Lung (tissue), 12 donors: ENCODE data around the gene ABCA12. TPM values are rescaled to one million over a fixed set of nuclear protein-coding genes. Genes with fewer than 3 reads are reported as not detected.

ENCODE experiments used
- ATAC-seq: fragments of 200-7000 bp; cut with Tn5 transposase; one replicate; pipeline ENCODE4 v1.9.1; 2020; ENCODE audit warnings: moderate number of reproducible peaks; ENCODE audit not compliant: insufficient read depth, low FRiP score
- DNase-seq, 3 donors: peaks; one replicate each; pipeline ENCODE4 v3.0.0-alpha.2; 2013 to 2017
- H3K27ac ChIP-seq, 2 donors: one replicate each; pipeline ENCODE4 v1.5.1; 2013; ENCODE audit warnings: mild to moderate bottlenecking in 2 of 2, moderate library complexity in 2 of 2, control low read depth in 1 of 2, inconsistent platforms in 1 of 2, low read depth in 1 of 2, low read length in 1 of 2
- H3K27me3 ChIP-seq, 3 donors: one replicate each; pipeline ENCODE4 v1.5.1; 2013; ENCODE audit warnings: low read length in 2 of 3; ENCODE audit not compliant: control insufficient read depth in 3 of 3, insufficient read depth in 3 of 3
- H3K36me3 ChIP-seq, 4 donors: one replicate each; pipeline ENCODE4 v1.5.1; 2013; ENCODE audit warnings: low read length in 4 of 4, mild to moderate bottlenecking in 1 of 4, moderate library complexity in 1 of 4; ENCODE audit not compliant: control insufficient read depth in 4 of 4, insufficient read depth in 4 of 4
- H3K4me1 ChIP-seq, 5 donors: one replicate each; pipeline ENCODE4 v1.5.1; 2013; ENCODE audit warnings: low read length in 5 of 5, mild to moderate bottlenecking in 2 of 5, moderate library complexity in 1 of 5; ENCODE audit not compliant: control insufficient read depth in 5 of 5, insufficient read depth in 5 of 5
- H3K4me3 ChIP-seq: one replicate; pipeline ENCODE4 v1.5.1; 2013; ENCODE audit warnings: mild to moderate bottlenecking, control low read depth, moderate library complexity
- H3K9ac ChIP-seq, 2 donors: one replicate each; pipeline ENCODE4 v1.5.1; 2013; ENCODE audit warnings: low read length in 2 of 2, control low read depth in 1 of 2; ENCODE audit not compliant: insufficient read depth in 1 of 2
- H3K9me3 ChIP-seq, 4 donors: one replicate each; pipeline ENCODE4 v1.5.1; 2013; ENCODE audit warnings: low read length in 3 of 4, mild to moderate bottlenecking in 1 of 4, moderate library complexity in 1 of 4; ENCODE audit not compliant: control insufficient read depth in 4 of 4, insufficient read depth in 3 of 4
- WGBS, 2 donors: extraction: QIAGEN DNeasy Blood & Tissue Kit; methylation state at CpG; one replicate each; pipeline ENCODE4 v1.1.7; 2013; 5-methylcytosine and 5-hydroxymethylcytosine counted together
- polyA plus RNA-seq, 2 donors: library from polyadenylated mRNA; stranded (reverse); fragments of 200-250 nt; gene quantifications; one replicate each; pipeline ENCODE4 v1.2.1, GENCODE V29; 2013
- total RNA-seq, 2 donors: library from RNA; depleted of rRNA in 1 of 2; stranded (reverse); fragments of >200 nt in 1 of 2; gene quantifications; one replicate each; pipeline ENCODE4 v1.2.1, GENCODE V29; 2014 to 2021
- TF ChIP-seq, protein P1 (sequence below): IDR thresholded peaks from 2 replicates; pipeline ENCODE4 v1.5.1; 2012; ENCODE audit warnings: mild to moderate bottlenecking; ENCODE audit errors: control extremely low read depth, extremely low read depth
- donor health status: control.
- donor health status: control.
- donor health status: Bipolar disorder and iron deficiency.
- donor health status: healthy.
- donor health status: DM: yes; HTN: yes; CAD: no.

ABCA12 gene
- total and polyA plus RNA-seq, 4 donors, result 0.06 to 2.2 (median 0.19) TPM

DNA sequence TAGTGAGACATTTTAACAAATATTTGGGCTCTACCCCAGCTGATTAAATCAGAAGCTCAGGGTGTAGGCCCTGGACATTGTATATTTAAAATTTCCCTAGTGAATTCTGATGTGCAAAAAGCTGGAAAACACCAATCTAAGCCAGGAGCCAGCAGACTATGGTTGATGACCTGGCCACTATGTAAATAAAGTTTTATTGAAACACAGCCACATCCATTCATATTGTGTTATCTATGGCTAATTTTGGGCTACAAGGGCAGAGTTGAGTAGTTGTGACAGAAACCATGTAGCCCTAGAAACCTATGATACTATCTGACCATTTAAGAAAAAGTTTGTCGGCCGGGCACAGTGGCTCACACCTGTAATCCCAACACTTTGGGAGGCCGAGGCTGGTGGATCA is 243.0 kb downstream of the ABCA12 start:
- Histone ChIP-seq H3K9me3 (no peaks in the 10 kb centered on the region), H3K36me3 (no peaks in the 10 kb centered on the region), H3K4me1 (no peaks in the 10 kb centered on the region), H3K27ac (no peak overlapping the region), H3K27me3 (no peaks in the 10 kb centered on the region), H3K4me3 (no peak overlapping the region), H3K9ac (no peak overlapping the region)
- DNase-seq (no peak), ATAC-seq (no peak)
- TF ChIP-seq, protein P1, sequence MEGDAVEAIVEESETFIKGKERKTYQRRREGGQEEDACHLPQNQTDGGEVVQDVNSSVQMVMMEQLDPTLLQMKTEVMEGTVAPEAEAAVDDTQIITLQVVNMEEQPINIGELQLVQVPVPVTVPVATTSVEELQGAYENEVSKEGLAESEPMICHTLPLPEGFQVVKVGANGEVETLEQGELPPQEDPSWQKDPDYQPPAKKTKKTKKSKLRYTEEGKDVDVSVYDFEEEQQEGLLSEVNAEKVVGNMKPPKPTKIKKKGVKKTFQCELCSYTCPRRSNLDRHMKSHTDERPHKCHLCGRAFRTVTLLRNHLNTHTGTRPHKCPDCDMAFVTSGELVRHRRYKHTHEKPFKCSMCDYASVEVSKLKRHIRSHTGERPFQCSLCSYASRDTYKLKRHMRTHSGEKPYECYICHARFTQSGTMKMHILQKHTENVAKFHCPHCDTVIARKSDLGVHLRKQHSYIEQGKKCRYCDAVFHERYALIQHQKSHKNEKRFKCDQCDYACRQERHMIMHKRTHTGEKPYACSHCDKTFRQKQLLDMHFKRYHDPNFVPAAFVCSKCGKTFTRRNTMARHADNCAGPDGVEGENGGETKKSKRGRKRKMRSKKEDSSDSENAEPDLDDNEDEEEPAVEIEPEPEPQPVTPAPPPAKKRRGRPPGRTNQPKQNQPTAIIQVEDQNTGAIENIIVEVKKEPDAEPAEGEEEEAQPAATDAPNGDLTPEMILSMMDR, result no peak
- WGBS, 2 donors, result 94 to 98% methylated on average over 3 of the region's 3 CpGs

GRCh38 chr2:214889301-214889700 is 249.1 kb downstream of the ABCA12 start:
- 83 to 84% methylated on average over 2 of the region's 2 CpGs for WGBS, 2 donors
- no peak overlapping the region for H3K9ac ChIP-seq
- TF ChIP-seq, protein P1, result no peak
- H3K27me3 ChIP-seq, result no peaks in the 10 kb centered on the region
- H3K4me3 ChIP-seq, result no peak overlapping the region
- ATAC-seq, result no peak
- no peaks in the 10 kb centered on the region for H3K36me3 ChIP-seq
- no peak overlapping the region for H3K27ac ChIP-seq
- DNase-seq, result no peak
- no peaks in the 10 kb centered on the region for H3K9me3 ChIP-seq
- H3K4me1 ChIP-seq, result no peaks in the 10 kb centered on the region

DNA sequence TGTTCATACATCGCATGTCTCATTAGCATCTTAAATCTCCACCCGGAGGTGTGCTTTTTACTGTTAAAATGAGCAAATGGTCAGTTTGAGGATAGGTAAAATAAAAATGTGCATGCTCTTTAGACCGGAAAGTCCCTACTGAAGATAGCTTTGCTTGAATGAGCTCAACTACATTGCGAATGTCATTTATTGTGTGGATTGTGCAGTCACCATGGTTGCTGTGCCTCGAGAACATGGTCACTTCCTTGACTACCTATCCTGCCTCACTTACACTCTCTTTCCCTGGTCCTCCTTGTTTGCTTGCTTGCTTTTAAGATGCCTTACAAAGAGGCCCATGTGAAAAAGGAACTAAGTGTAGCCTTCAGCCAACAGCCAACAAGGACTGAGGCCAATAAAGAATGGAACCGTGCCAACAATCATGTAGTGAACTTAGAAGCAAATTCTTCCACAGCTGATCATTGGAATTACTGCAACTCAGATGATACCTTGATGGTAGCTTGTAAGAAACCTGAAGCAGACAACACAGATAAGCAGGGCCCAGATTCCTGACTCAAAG is 256.7 kb downstream of the ABCA12 start:
- WGBS, 2 donors, result 87 to 96% methylated on average over 6 of the region's 6 CpGs
- Histone ChIP-seq H3K4me1 (peaks cover 0 to 3% (median 0%) of the 10 kb centered on the region in 5 donors), H3K27me3 (no peaks in the 10 kb centered on the region), H3K4me3 (no peak overlapping the region), H3K27ac (no peak overlapping the region), H3K9ac (no peak overlapping the region), H3K9me3 (peaks cover 0 to 5% (median 0%) of the 10 kb centered on the region in 4 donors), H3K36me3 (no peaks in the 10 kb centered on the region)
- TF ChIP-seq, protein P1, result no peak
- ATAC-seq (no peak), DNase-seq (peak; percentile 46 to 89 (median 72))

Other genes starting within 250 kb of the ABCA12 start
- gene ATIC, start 173.4 kb upstream of the ABCA12 start, total RNA-seq, result 10 to 100 TPM; 44.3 to 70.0 TPM
- 100 to 1,000 TPM in 1 of 2 donors, 10 to 100 TPM in 1; 81.8 to 180 TPM for gene ATIC, start 173.4 kb upstream of the ABCA12 start, polyA plus RNA-seq